Neural progenitor cell (in vitro differentiated cells): ENCODE measurements around the gene BICDL1. TPM values are rescaled to one million over a fixed set of nuclear protein-coding genes. Genes with fewer than 3 reads are reported as not detected.

Experiments used
- DNase-seq: peaks from one replicate; pipeline ENCODE4 v3.0.0-alpha.2; 2016; ENCODE audit warnings: low spot score
- H2AFZ ChIP-seq: fragments of 200-600 bp; sonication (generic); replicated peaks from 2 replicates; pipeline ENCODE4 v1.6.1; 2016; ENCODE audit warnings: antibody characterized with exemption
- H3F3A ChIP-seq: fragments of 200-600 bp; sonication (generic); 2 replicates; pipeline ENCODE4 v1.6.1; 2016; ENCODE audit warnings: antibody characterized with exemption, low read depth
- H3K27ac ChIP-seq: fragments of 200-600 bp; sonication (generic); 2 replicates; pipeline ENCODE4 v1.5.1; 2016; ENCODE audit warnings: mild to moderate bottlenecking
- H3K27me3 ChIP-seq: fragments of 200-600 bp; sonication (generic); 2 replicates; pipeline ENCODE4 v1.6.1; 2016; ENCODE audit warnings: mild to moderate bottlenecking, moderate library complexity
- H3K36me3 ChIP-seq: fragments of 200-600 bp; sonication (generic); 2 replicates; pipeline ENCODE4 v1.5.1; 2016
- H3K4me1 ChIP-seq: fragments of 200-600 bp; sonication (generic); 2 replicates; pipeline ENCODE4 v1.6.1; 2016; ENCODE audit warnings: mixed run types
- H3K4me2 ChIP-seq: fragments of 200-600 bp; sonication (generic); 2 replicates; pipeline ENCODE4 v1.6.1; 2016
- H3K4me3 ChIP-seq: fragments of 200-600 bp; sonication (generic); 2 replicates; pipeline ENCODE4 v1.5.1; 2016
- H3K79me2 ChIP-seq: fragments of 200-600 bp; sonication (generic); 2 replicates; pipeline ENCODE4 v1.6.1; 2016; ENCODE audit warnings: low read depth
- H3K9ac ChIP-seq: fragments of 200-600 bp; sonication (generic); 2 replicates; pipeline ENCODE4 v1.6.1; 2016
- H3K9me3 ChIP-seq: fragments of 200-600 bp; sonication (generic); 2 replicates; pipeline ENCODE4 v1.5.1; 2016; ENCODE audit warnings: low read depth
- H4K20me1 ChIP-seq: fragments of 200-600 bp; sonication (generic); 2 replicates; pipeline ENCODE4 v1.6.1; 2016; ENCODE audit warnings: low read depth
- H3K27ac Mint-ChIP-seq: 3 replicates; pipeline ENCODE4 v1.8.0; 2021; ENCODE audit warnings: mixed read lengths
- H3K27me3 Mint-ChIP-seq: 2 replicates; pipeline ENCODE4 v1.8.0; 2022; ENCODE audit warnings: low read depth, mild to moderate bottlenecking, inconsistent platforms, moderate library complexity, mixed read lengths; ENCODE audit not compliant: insufficient read depth
- H3K36me3 Mint-ChIP-seq: 3 replicates; pipeline ENCODE4 v1.8.0; 2021; ENCODE audit warnings: mixed read lengths
- H3K4me1 Mint-ChIP-seq: 3 replicates; pipeline ENCODE4 v1.8.0; 2021; ENCODE audit warnings: mixed read lengths
- H3K4me3 Mint-ChIP-seq: 3 replicates; pipeline ENCODE4 v1.8.0; 2021; ENCODE audit warnings: mild to moderate bottlenecking, moderate library complexity, mixed read lengths
- H3K9me3 Mint-ChIP-seq: 3 replicates; pipeline ENCODE4 v1.8.0; 2020; ENCODE audit warnings: mixed read lengths
- EZH2 ChIP-seq: fragments of 200-600 bp; sonication (generic); IDR thresholded peaks from 2 replicates; pipeline ENCODE4 v1.6.1; 2017; ENCODE audit warnings: antibody characterized with exemption, mild to moderate bottlenecking, moderate library complexity
- EZH2phosphoT487 ChIP-seq: fragments of 200-600 bp; sonication (generic); IDR thresholded peaks from 2 replicates; pipeline ENCODE4 v1.6.1; 2017; ENCODE audit warnings: antibody characterized with exemption
- total RNA-seq: library from RNA; depleted of rRNA; stranded (reverse); fragments of >200 nt; gene quantifications from 2 replicates; pipeline ENCODE4 v1.2.3, GENCODE V29; 2015; ENCODE audit warnings: low replicate concordance
- TF ChIP-seq, protein P1 (sequence below): fragments of 200-600 bp; sonication (generic); IDR thresholded peaks from 2 replicates; pipeline ENCODE4 v1.5.1; 2017; ENCODE audit warnings: antibody characterized with exemption, mild to moderate bottlenecking

BICDL1 gene
- total RNA-seq, 1 donor from 2014 or later = 3.8 TPM

DNA sequence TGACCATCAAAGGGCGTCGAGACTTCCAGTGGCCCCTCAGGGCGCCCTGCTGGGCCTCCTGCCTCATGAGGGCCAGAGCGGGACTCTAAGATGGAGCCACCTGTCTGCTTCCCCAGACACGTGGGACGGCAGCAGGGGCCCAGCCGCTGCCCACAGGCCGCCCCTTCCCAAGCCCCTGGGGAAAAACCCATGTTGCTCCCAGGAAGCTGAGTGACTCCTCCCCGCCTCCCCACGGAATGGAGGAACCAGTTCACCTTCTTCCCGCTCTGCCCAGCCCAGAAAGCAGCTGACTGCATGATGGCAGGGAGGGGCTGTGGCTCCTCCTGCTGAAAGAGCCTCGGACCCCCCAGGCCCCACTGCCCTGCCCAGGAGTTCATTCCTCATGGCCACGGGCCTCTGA lies 112.6 kb downstream of the BICDL1 start:
- H2AFZ ChIP-seq = no peak overlapping the region
- H3K9ac ChIP-seq = peak overlapping the region; percentile 25
- Mint-ChIP-seq H3K4me3 (no peak overlapping the region), H3K36me3 (peaks cover 14% of the 10 kb centered on the region), H3K27ac (peak overlapping the region; percentile 14), H3K27me3 (peaks cover 3% of the 10 kb centered on the region), H3K9me3 (no peaks in the 10 kb centered on the region), H3K4me1 (peaks cover 7% of the 10 kb centered on the region)
- peaks cover 14% of the 10 kb centered on the region for H4K20me1 ChIP-seq
- peaks cover 16% of the 10 kb centered on the region for H3K79me2 ChIP-seq
- no peak overlapping the region for H3K4me3 ChIP-seq
- no peaks in the 10 kb centered on the region for H3K27me3 ChIP-seq
- no peak for DNase-seq
- H3K4me2 ChIP-seq = no peak overlapping the region
- H3K36me3 ChIP-seq = no peaks in the 10 kb centered on the region
- no peaks in the 10 kb centered on the region for H3K4me1 ChIP-seq
- no peaks in the 10 kb centered on the region for H3K9me3 ChIP-seq
- H3F3A ChIP-seq = peaks cover 6% of the 10 kb centered on the region
- TF ChIP-seq EZH2phosphoT487 (no peak), EZH2 (no peak)
- TF ChIP-seq, protein P1, sequence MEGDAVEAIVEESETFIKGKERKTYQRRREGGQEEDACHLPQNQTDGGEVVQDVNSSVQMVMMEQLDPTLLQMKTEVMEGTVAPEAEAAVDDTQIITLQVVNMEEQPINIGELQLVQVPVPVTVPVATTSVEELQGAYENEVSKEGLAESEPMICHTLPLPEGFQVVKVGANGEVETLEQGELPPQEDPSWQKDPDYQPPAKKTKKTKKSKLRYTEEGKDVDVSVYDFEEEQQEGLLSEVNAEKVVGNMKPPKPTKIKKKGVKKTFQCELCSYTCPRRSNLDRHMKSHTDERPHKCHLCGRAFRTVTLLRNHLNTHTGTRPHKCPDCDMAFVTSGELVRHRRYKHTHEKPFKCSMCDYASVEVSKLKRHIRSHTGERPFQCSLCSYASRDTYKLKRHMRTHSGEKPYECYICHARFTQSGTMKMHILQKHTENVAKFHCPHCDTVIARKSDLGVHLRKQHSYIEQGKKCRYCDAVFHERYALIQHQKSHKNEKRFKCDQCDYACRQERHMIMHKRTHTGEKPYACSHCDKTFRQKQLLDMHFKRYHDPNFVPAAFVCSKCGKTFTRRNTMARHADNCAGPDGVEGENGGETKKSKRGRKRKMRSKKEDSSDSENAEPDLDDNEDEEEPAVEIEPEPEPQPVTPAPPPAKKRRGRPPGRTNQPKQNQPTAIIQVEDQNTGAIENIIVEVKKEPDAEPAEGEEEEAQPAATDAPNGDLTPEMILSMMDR = no peak
- peak overlapping the region; percentile 37 for H3K27ac ChIP-seq

DNA sequence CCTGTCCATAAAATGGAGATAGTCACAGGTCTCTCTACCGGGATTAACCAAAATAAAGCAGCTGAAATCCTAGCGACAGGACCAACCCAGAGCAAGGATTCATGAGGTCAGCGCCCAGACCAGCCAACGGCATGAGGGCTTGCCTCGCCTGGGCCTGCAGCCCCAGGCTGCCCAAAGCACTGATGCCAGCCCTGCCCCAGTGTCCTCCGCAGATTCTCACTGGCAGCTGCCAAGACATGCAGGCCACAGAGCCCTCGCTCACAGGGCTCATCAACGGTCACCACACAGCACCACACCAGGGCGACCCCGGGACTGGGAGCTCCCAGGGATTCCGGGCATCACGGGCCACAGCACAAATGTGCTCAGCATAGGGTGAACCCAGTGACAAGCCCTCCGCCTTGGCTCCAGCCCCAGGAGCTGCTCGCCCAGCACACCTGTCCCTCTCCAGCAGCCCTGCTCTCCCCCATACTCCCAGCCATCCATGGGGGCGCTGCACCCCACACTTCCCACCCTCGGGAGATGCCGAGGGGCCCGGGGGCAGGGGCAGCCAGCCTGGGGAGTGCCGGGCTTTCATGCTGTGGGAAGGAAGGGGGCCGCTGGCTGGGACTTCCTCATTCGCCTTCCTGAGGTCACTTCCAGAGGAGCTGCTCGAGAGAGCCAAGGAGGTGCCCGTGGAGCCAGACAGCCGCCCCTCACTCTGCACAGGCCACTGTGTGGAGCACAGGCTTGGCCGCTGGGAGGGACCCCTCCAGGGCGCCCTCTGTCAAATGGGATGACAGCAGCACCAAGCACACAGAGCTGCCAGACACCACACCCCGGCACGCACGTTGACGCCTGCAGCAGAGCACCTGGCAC lies 113.4 kb downstream of the BICDL1 start:
- Histone ChIP-seq H3K9me3 (no peaks in the 10 kb centered on the region), H3K4me3 (no peak overlapping the region), H3K36me3 (no peaks in the 10 kb centered on the region), H3K4me2 (no peak overlapping the region), H3K9ac (peak overlapping the region; percentile 25), H3K27ac (no peak overlapping the region), H4K20me1 (peaks cover 14% of the 10 kb centered on the region), H3K4me1 (no peaks in the 10 kb centered on the region), H3F3A (peaks cover 6% of the 10 kb centered on the region), H3K27me3 (no peaks in the 10 kb centered on the region), H3K79me2 (peaks cover 20% of the 10 kb centered on the region), H2AFZ (no peak overlapping the region)
- Mint-ChIP-seq H3K27me3 (peaks cover 3% of the 10 kb centered on the region), H3K27ac (no peak overlapping the region), H3K4me3 (no peak overlapping the region), H3K36me3 (peaks cover 15% of the 10 kb centered on the region), H3K4me1 (peaks cover 7% of the 10 kb centered on the region), H3K9me3 (no peaks in the 10 kb centered on the region)
- DNase-seq = no peak
- TF ChIP-seq, protein P1 = no peak
- TF ChIP-seq EZH2 (no peak), EZH2phosphoT487 (no peak)

DNA sequence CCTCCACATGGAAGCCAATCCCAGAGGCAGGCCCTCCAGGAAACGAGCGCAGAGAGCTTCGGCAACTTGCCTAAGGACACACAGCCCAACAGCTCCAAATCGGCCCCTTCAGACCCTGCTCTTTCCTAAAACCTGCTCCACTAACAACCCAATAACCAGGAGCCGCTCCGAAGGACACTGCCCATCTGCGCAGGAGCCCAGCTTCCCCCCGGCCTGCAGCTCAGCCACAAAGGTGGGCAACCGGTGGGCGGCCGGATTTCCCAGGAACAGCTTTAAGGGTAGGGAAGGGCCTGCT lies 114.0 kb downstream of the BICDL1 start:
- Histone ChIP-seq H3K27me3 (no peaks in the 10 kb centered on the region), H2AFZ (no peak overlapping the region), H3K36me3 (no peaks in the 10 kb centered on the region), H3F3A (peaks cover 6% of the 10 kb centered on the region), H3K4me1 (no peaks in the 10 kb centered on the region), H3K79me2 (peaks cover 25% of the 10 kb centered on the region), H3K4me2 (no peak overlapping the region), H3K9me3 (no peaks in the 10 kb centered on the region), H3K27ac (no peak overlapping the region), H4K20me1 (peaks cover 15% of the 10 kb centered on the region), H3K9ac (no peak overlapping the region), H3K4me3 (no peak overlapping the region)
- no peaks in the 10 kb centered on the region for H3K9me3 Mint-ChIP-seq
- no peak overlapping the region for H3K27ac Mint-ChIP-seq
- DNase-seq = no peak
- peaks cover 17% of the 10 kb centered on the region for H3K36me3 Mint-ChIP-seq
- peaks cover 3% of the 10 kb centered on the region for H3K27me3 Mint-ChIP-seq
- no peak overlapping the region for H3K4me3 Mint-ChIP-seq
- H3K4me1 Mint-ChIP-seq = peaks cover 7% of the 10 kb centered on the region
- TF ChIP-seq, protein P1 = no peak
- TF ChIP-seq EZH2 (no peak), EZH2phosphoT487 (no peak)
